Mammary epithelial cell (primary cell): Measurements from ENCODE around the gene IQGAP1.

Experiments
- EZH2 ChIP-seq: IDR thresholded peaks from 2 replicates; pipeline ENCODE4 v1.6.1; 2012; ENCODE audit warnings: low read length, inconsistent platforms, borderline replicate concordance
- TF ChIP-seq, protein P1 (sequence below), 2 donors: IDR thresholded peaks in 1 of 2; conservative IDR thresholded peaks in 1 of 2; 2 replicates each; pipeline ENCODE4 v1.5.1; 2011 to 2012; ENCODE audit warnings: inconsistent platforms in 2 of 2, low read length in 2 of 2, mild to moderate bottlenecking in 2 of 2, control low read depth in 1 of 2, low read depth in 1 of 2; ENCODE audit not compliant: insufficient read depth in 1 of 2; ENCODE audit errors: extremely low read depth in 1 of 2

DNA sequence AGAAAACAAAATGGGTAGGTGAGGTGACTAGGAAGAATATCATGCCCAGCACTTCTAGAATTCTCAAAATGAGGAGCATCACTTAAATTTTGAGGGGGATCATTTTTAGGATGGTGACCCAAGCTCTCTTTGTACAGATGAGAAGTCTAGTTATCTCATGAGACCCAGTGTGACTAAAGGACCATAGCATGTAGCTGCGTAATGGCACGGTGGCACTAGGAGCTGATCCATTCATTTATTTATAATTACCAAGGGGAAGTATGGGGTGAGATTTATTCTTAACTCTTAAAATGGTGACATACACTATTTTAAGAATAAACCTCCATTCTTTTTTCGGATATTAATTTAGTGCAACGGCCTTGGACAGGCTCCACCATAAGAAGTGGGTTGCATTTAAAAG, 8.3 kb downstream of the IQGAP1 start:
- TF ChIP-seq, protein P1, sequence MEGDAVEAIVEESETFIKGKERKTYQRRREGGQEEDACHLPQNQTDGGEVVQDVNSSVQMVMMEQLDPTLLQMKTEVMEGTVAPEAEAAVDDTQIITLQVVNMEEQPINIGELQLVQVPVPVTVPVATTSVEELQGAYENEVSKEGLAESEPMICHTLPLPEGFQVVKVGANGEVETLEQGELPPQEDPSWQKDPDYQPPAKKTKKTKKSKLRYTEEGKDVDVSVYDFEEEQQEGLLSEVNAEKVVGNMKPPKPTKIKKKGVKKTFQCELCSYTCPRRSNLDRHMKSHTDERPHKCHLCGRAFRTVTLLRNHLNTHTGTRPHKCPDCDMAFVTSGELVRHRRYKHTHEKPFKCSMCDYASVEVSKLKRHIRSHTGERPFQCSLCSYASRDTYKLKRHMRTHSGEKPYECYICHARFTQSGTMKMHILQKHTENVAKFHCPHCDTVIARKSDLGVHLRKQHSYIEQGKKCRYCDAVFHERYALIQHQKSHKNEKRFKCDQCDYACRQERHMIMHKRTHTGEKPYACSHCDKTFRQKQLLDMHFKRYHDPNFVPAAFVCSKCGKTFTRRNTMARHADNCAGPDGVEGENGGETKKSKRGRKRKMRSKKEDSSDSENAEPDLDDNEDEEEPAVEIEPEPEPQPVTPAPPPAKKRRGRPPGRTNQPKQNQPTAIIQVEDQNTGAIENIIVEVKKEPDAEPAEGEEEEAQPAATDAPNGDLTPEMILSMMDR (conservative IDR thresholded peaks at IDR 0.05 in 1 of 2, IDR thresholded peaks at IDR 0.05 in 1 of 2; ENCODE audit: extremely low read depth in 1 of 2, insufficient read depth in 1 of 2, low read depth in 1 of 2, low read length in 2 of 2) = no peak
- no peak for TF ChIP-seq EZH2
